HG02884 (cell line): ENCODE measurements around the gene KLF1.
"Not testable (repeated sequence)": the region's sequence is repeated elsewhere in the genome, so short reads cannot be mapped to it uniquely, and the experiment has no call there.

Source experiments
- ATAC-seq: cut with Tn5 transposase; IDR thresholded peaks from one replicate; pipeline ENCODE4 v1.9.1; 2021; ENCODE audit warnings: mild to moderate bottlenecking, moderate library complexity; ENCODE audit not compliant: unreplicated experiment

Gene KLF1

DNA sequence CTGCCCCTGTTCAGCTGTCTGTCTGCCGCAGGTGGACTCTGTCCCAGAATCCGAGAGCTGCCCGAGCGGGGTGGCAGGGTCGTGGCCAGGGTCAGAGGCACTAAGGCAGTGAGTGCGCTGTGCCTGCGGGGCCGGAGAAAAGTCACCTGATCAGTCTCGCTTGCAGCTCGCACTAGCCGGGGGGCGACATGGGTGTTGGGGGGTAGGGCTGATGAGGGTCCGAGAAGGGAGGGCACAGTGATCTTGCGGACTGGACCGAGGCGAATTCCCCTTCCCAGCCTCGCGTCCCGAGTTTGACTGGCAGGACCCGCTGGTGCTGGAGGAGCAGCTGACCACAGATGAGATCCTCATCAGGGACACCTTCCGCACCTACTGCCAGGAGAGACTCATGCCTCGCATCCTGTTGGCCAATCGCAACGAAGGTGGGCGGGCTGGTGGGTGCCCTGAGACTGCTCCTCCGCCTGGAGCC, 4.6 kb upstream of the KLF1 start:
- no peak for ATAC-seq

DNA sequence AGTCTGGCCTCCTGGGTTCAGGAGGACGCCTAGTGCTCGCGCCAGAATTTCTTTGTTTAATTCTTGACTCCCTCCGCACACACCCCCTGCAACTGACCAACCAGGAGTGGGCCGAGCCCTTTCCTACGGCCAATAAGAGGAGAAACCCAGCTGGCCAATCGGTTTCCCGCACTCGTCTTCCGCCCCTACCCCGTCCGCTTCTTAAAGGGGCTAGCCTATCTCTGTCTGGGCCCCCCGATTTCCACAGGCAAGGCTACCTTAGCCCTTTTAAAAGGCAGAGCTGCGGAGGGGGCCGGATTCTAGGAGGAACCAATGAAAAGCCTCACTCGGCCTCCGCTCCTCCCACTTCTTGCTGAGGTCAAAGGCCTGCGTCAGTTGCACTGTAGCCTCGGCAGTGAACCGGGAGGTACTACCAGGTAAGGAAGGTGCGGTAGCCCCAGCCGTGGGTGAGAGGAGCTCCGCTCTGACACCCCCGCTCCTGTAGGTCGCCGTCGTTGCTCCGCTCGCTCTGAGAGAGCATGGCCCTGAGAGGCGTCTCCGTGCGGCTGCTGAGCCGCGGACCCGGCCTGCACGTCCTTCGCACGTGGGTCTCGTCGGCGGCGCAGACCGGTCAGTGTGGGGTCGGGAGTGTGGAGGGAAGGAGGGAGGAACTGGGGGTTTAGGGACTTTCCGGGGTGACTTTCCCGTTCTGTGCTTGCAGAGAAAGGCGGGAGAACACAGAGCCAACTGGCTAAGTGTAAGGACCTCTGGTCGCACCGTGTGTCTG, 4.0 kb upstream of the KLF1 start, which contains the start of gene GCDH:
Gene GCDH (plus strand): TSS at position 374 of the 766 bp plus-strand sequence. CDS start 145 bp downstream, at position 519.
- ATAC-seq = peak; percentile 97

DNA sequence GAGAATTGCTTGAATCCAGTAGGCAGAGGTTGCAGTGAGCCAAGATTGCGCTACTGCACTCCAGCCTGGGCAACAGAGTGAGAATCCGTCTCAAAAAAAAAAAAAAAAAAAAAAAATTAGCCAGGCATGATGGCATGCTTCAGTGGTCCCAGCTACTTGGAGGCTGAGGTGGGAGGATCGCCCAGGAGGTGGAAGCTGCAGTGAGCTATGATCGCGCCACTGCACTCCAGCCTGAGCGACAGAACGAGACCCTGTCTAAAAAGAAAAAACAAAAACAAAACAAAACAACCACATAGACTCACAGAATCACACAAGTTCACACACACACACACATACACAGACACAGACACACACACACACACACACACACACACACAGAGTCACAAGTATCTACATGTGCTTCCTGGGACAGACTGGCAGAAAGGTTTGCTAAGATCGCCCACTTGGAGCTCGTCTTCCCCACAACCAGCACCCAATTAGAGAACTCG, 3.3 kb upstream of the KLF1 start:
- ATAC-seq = not testable (repeated sequence)

DNA sequence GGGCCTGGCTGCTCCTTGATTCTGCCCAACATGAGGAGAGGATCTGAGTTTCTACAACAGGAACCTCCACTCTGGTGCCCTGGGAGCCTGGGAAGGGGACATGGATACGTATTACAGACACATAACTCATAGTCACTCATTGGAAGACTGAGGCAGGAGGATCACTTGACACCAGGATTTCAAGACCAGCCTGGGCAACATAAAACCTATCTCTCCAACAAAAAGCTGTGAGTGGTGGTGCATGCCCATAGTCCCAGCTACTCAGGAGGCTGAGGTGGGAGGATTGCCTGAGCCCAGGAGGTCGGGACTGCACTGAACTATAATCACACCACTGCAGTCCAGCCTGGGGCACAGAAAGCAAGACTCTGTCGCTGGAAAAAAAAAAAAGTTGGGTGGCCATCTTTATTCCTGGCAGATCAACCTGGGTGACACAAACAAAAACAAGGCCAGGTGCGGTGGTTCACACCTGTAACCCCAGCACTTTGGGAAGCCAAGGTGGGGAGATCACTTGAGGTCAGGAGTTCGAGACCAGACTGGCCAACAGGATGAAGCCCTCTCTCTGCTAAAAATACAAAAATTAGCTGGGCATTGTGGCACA, 1.1 kb upstream of the KLF1 start:
- ATAC-seq = no peak

DNA sequence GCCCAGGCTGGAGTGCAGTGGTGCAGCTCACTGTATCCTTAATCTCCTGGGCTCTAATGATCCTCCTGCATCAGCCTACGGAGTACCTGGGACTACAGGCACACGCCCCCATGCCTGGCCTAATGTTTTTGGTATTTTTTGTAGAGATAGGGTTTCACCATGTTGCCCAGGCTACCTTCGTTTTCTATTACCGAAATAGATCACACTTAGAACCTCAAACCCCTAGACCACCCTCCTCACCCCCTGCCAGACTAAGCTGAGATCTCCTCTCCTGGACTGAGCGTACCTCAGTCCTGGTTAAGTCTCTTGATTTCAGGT, 391 bp downstream of the KLF1 start:
- ATAC-seq = no peak

DNA sequence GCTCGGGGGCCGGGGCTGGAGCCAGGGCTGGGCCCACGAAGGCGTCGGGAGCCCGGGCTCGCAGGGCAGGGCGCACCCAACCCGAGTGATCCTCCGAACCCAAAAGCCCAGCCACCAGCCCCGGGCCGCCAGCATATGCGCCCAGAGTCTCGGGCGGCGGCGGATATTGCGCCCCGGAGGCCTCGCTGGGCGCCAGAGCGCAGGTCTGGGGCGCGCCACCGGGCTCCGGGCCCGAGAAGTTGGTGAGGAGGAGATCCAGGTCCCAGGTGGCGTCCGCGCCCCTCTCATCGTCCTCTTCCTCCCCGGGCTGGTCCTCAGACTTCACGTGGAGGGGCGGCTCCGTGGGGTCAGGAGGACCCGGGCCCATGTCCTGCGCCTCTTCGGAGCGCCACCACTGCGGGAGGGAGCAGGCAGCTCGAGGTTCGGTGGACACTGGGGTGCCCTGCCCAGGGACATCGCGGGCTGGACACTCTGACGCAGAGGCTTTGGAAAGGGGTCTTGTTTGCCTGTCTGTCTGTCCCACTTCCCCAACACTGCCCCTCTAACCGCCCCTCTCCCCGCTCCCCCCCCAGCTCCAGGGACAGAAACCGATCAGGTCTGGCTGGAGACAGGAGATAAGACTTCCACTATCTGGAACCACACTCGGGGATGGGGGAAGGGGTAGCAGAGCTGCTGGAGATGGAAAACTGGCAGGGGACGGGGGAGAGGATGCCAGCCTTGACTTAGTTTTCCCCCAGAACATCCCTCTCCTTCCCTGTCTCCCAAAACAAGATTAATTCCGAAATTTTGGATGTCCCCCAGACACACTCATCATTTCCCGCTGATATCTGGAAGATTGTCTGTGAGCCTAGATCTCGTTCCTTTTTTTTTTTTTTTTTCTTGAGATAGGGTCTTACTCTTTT, 1.0 kb downstream of the KLF1 start:
- ATAC-seq = no peak

DNA sequence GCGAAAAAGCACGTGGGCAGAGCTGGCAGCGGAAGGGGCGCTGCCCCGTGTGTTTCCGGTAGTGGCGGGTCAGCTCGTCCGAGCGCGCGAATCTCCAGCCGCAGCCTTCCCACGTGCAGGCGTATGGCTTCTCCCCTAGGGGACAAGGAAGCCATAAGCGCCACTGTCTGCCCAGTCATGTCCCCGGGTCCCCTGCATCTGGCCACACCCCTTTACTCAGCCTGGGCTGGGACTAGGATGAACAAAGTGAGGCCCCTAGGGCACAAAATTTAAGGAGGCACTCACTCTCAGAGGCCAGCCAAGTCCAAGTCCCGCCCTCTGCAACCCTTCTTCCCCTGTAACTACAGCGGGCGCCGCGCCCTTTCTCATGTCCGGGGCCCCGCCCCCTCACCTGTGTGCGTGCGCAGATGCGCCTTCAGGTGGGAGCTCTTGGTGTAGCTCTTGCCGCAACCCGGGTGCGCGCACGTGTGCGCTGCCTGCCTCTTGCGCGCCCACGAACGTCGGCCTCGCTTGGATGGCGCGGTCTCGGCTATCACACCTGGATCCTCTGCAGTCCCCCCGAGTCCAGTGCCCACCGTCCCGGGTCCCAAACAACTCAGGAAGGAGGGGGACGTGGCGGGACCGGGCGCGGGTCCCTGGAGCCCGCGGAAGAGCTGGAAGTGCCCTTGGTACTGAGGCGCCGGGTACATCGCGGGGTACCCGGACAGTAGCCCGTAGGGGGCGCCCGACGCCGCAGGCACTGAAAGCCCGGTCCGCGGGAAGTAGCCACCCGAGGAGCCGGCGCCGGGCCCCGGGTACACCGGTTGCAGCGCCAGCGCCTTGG, 1.9 kb downstream of the KLF1 start:
- no peak for ATAC-seq

DNA sequence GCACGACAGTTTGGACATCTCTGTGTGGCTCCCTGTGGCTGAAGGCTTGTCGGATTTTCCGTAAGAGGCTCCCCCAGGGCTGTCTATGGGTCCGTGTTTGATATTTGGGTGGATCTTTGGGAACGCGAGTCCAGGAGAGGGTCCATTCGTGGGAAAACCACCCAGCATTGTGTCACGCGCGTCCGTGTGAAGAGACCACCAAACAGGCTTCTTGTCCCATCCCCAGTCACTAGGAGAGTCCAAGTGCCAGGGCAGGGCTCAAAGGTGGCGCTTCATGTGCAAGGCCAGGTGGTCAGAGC, 2.4 kb downstream of the KLF1 start:
- no peak for ATAC-seq

DNA sequence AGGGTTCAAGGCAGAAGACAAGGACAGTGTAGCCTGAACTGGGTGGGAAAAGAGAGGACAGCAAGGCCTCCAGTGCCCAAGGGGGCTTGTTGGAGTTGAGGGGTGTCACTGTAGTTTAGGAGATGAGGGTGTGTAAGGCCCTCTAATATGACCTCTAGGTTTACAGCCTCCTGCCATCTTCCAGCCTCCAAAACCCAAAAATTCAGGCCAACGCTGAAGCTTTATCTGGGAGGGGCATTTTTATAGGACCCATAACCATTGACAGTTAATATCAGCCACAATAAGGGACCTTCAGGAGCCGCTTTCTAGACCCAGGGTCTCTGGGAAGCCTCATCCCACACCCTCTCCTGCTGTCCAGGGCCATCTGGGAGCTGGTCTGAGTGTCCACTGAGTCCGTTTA, 2.8 kb downstream of the KLF1 start:
- no peak for ATAC-seq

DNA sequence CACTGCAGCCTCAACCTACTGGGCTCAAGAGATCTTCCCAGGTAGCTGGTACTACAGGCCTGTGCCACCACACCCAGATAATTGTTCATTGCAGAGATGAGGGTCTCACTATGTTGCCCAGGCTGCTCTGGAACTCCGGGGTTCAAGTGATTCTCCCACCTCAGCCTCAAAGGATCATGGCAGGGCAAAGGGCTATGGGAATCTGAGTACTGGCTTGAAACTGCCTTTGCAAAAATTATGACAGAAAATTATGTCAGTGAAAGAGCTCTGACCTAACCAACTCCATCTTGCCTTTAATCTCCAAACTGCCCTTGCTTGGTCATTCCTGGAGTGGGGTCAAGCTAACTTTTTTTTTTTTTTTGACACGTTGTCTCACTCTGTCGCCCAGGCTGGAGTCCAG, 4.4 kb downstream of the KLF1 start:
- ATAC-seq = no peak

DNA sequence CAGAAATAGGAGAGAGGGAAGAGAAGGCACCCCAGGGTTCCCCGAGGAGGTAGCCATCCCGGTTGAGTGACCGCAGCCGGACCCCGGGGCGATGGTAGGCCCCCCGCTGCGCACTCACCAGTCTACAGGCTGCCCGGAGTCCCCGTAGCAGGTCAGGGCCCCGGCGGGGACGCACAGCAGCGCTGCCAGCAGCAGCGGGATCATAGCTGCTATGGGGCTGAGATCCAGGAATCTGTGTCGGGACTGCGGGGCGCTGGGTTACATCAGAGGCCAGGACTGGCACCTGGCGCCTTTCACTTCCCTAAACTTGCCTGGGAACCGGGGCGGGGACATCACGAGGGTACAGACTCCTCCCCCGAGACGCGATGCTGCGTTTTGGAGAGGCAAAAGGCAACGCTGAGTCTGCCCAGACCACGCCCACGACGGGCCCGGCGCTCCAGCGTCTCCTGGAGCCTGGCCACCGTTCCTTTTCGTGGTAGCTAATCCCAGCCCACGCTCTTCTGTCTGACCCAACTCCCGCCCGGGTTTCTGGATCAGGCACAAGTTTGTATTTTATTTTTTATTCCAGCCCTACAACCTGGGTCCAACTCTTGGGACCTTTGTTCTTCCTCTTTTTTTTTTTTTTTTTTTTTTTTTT, 5.7 kb downstream of the KLF1 start, which contains the start of gene DNASE2:
Gene DNASE2 (minus strand): TSS at position 278 of the 637 bp plus-strand sequence. CDS start 74 bp downstream, at position 204.
- peak; percentile 79 for ATAC-seq

DNA sequence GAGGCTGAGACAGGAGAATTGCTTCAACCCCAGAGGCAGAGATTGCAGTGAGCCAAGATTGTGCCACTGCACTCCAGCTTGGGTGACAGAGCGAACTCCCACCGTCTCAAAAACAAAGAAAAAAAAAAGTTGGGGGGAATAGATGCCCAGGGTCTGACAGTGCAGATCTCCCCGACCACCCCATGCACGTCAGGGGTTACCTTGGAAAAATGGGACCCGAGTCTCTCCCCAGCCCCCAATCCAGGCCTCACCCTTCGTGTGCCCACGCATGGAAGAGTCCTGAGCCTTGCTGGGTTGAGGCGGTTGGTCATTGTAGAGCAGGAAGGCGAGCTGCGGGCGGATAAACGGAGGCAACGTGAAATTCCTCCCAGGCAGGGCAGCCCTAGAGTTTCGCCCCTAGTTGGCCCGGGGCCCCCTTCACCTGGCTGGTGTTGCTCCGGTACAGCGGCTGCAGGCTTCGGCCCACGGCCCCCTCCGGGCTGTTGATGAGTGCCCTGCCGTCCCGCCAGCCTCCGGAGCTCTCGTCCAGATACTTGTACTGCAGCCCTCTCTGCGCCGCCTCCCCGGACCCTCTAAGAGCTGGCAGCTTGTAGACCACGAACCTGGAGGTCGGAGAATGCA, 6.3 kb downstream of the KLF1 start:
- ATAC-seq = no peak

DNA sequence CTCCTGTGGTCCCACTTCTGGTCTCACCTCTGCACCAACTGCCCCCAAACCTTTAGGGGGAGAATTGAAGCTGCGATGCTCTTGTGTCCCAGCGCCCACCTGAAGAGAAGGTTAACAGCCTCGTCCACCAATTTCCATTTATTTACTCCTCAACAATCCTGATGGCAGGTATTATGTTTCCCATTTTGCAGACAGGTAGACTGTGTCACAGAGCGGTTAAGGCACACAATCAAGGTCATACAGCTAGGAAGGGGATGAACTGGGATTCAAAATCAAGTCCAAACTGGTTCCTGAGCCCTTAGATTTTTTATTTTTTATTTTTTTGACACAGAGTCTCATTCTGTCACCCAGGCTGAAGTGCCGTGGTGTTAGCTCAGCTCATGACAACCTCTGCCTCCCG, 11.9 kb downstream of the KLF1 start:
- ATAC-seq = no peak

DNA sequence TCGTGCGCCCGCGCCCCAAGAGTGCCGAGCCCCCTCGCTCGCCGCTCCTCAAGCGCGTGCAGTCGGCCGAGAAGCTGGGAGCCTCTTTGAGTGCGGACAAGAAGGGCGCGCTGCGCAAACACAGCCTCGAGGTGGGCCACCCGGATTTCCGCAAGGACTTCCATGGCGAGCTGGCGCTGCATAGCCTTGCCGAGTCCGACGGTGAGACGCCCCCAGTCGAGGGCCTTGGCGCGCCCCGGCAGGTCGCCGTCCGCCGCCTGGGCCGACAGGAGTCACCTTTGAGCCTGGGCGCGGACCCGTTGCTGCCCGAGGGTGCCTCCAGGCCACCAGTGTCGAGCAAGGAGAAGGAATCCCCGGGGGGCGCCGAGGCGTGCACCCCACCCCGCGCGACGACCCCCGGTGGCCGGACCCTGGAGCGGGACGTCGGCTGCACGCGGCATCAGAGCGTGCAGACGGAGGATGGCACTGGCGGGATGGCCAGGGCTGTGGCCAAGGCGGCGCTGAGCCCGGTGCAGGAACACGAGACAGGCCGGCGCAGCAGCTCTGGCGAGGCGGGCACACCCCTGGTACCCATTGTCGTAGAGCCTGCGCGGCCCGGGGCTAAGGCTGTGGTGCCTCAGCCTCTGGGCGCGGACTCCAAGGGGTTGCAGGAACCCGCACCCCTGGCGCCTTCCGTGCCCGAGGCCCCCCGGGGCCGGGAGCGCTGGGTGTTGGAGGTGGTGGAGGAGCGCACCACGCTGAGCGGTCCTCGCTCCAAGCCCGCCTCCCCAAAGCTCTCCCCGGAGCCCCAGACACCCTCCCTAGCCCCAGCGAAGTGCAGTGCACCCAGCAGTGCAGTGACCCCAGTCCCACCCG, 12.9 kb downstream of the KLF1 start:
- no peak for ATAC-seq

DNA sequence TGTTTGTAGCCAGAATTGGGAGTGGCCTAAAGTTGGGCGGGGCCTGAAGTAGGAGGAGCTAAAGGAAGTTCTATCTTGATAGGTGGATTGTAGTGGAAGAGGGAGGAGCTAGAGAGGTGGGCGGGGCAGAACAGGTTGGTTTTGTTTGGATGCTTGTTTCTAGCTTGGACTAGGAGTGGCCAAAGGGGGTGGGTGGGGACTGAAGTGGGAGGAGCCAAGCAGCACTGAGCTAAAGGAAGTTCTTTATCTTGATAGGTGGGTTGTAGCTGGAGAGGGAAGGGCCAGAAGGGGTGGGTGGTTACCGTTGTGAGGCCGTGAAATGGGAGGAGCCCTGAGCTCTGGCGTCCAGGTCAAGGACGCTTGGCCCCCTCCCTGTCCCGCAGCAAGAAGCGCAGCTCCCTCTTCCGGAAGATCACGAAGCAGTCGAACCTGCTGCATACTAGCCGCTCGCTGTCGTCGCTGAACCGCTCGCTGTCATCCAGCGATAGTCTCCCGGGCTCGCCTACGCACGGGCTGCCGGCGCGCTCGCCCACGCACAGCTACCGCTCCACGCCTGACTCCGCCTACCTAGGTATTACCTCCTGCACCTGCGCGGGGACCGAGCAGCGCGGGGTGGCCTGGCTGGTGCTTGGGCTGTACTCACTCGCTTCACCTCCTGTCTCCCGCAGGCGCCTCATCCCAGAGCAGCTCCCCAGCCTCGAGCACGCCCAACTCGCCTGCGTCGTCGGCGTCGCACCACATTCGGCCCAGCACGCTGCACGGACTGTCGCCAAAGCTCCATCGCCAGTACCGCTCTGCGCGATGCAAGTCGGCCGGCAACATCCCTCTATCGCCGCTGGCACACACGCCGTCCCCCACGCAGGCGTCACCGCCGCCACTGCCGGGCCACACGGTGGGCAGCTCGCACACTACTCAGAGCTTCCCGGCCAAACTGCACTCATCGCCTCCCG, 13.8 kb downstream of the KLF1 start:
- no peak for ATAC-seq

DNA sequence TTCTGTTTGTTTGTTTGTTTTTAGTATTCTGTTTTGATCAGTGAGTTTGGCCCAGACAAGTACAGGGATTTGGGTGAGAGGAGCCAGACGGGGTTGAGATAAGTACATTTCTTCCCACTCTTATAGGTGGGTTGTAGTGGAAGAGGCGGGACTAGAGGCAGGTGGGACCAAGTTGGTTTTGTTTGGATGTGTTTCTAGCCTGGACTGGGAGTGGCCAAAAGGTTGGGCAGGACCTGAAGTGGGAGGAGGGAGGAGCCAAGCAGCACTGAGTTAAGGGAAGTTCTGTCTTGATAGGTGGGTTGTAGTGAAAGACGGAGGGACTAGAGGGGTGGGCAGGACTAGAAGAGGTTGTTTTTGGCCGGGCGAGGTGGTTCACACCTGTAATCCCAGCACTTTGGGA, 14.7 kb downstream of the KLF1 start:
- no peak for ATAC-seq

DNA sequence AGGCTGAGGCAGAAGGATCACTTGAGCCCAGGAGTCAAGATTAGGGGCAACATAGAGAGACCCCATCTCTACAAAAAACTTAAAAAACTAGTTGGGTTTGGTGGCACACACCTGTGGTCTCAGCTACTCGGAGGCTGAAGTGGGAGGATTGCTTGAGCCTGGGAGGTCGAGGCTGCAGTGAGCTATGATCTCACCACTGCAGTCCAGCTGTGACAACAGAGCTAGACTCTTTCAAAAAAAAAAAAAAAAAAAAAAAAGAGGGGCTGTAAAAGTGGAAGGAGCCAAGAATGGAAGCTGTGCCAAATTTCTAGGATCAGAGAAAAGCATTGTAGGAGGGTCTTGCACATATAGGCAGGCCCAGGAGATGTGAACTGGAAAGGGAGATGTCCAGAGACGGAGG, 15.3 kb downstream of the KLF1 start:
- no peak for ATAC-seq
